K562 (cell line): ENCODE measurements around the gene ANKRD13D. TPM values are rescaled to one million over a fixed set of nuclear protein-coding genes. Genes with fewer than 3 reads are reported as not detected.

Experiments
- ATAC-seq: fragments of 200-7000 bp; cut with Tn5 transposase; 3 replicates; pipeline ENCODE4 v1.9.1; 2020; ENCODE audit warnings: moderate library complexity
- BruUV-seq: library from RNA; stranded (reverse); fragments of 400-500 nt; replicated peaks from 2 replicates; lab custom pipeline; 2021; lab: Mats Ljungman, UMichigan
- CTCF ChIA-PET: fragments of 300-600 bp; formaldehyde crosslinking; extraction: SDS; loops from one replicate; lab custom pipeline; 2021; ENCODE audit warnings: low intra/inter-chr PET ratio; lab: Yijun Ruan, JAX
- POLR2A ChIA-PET: fragments of 300-600, 350-650 bp; sonication (Branson Sonifier 250); formaldehyde crosslinking; extraction: SDS; loops from one replicate; lab custom pipeline; 2021; ENCODE audit warnings: antibody characterized with exemption, inconsistent platforms; lab: Yijun Ruan, JAX
- DNase-seq, 4 experiments: peaks; one replicate each; pipeline versions ENCODE4 v3.0.0 to v3.0.0-alpha.2; 2011 to 2018; ENCODE audit warnings: low spot score in 3 of 4, mixed read lengths in 3 of 4; ENCODE audit errors: extremely low read depth in 1 of 4
- FAIRE-seq: peaks from 2 replicates; lab custom pipeline; 2011; peaks lifted over from hg19 to GRCh38; lab: Jason Lieb, UNC
- H2AFZ ChIP-seq: 2 replicates; pipeline ENCODE4 v1.6.0; 2011; ENCODE audit warnings: low read depth, low read length, control low read depth, inconsistent platforms
- H3K27ac ChIP-seq: fragments of 200-600 bp; 3 replicates; pipeline ENCODE4 v1.8.0; 2011; ENCODE audit warnings: low read depth, mild to moderate bottlenecking, control low read depth, inconsistent platforms, low read length, moderate library complexity, mixed read lengths; ENCODE audit errors: extremely low read depth
- H3K27me3 ChIP-seq, 2 experiments: fragments of 300-600 bp in 1 of 2; 2 replicates in 1 of 2; 3 replicates in 1 of 2; pipeline versions ENCODE4 v1.6.0 to v1.8.0; 2011; ENCODE audit warnings: inconsistent platforms in 2 of 2, low read length in 2 of 2, mild to moderate bottlenecking in 1 of 2, mixed read lengths in 1 of 2, moderate library complexity in 1 of 2; ENCODE audit not compliant: control insufficient read depth in 2 of 2, insufficient read depth in 2 of 2
- H3K36me3 ChIP-seq: fragments of 300-600 bp; 3 replicates; pipeline ENCODE4 v1.8.0; 2011; ENCODE audit warnings: mild to moderate bottlenecking, low read length, inconsistent platforms; ENCODE audit not compliant: control insufficient read depth, insufficient read depth
- H3K4me1 ChIP-seq, 2 experiments: fragments of 200-600 bp in 1 of 2; replicated peaks in 1 of 2; 2 replicates in 1 of 2; 3 replicates in 1 of 2; pipeline versions ENCODE4 v1.5.1 to v1.8.0; 2011; ENCODE audit warnings: inconsistent platforms in 2 of 2, low read length in 2 of 2, mild to moderate bottlenecking in 1 of 2, mixed read lengths in 1 of 2, moderate library complexity in 1 of 2; ENCODE audit not compliant: control insufficient read depth in 2 of 2, insufficient read depth in 2 of 2
- H3K4me2 ChIP-seq: 2 replicates; pipeline ENCODE4 v1.6.1; 2011; ENCODE audit warnings: low read length, control low read depth, inconsistent platforms, mixed read lengths; ENCODE audit not compliant: insufficient read depth
- H3K4me3 ChIP-seq: fragments of 200-600 bp; sonication (generic), shearing (Covaris generic); 2 replicates; pipeline ENCODE4 v1.5.1; 2016; ENCODE audit warnings: control low read depth, inconsistent platforms
- H3K79me2 ChIP-seq: fragments of 200-600 bp; 3 replicates; pipeline ENCODE4 v1.8.0; 2011; ENCODE audit warnings: low read length, inconsistent platforms; ENCODE audit not compliant: control insufficient read depth, insufficient read depth
- H3K9ac ChIP-seq, 2 experiments: 2 replicates each; pipeline versions ENCODE4 v1.6.0 to v1.6.1; 2011; ENCODE audit warnings: low read depth in 2 of 2, low read length in 2 of 2, control low read depth in 1 of 2, inconsistent platforms in 1 of 2, mild to moderate bottlenecking in 1 of 2, mixed read lengths in 1 of 2; ENCODE audit not compliant: insufficient read depth in 1 of 2
- H3K9me1 ChIP-seq: one replicate; pipeline ENCODE4 v1.6.0; 2011; ENCODE audit warnings: inconsistent platforms, mild to moderate bottlenecking, low read length, moderate library complexity; ENCODE audit not compliant: control insufficient read depth, insufficient read depth
- H3K9me3 ChIP-seq: replicated peaks from 2 replicates; pipeline ENCODE4 v1.5.1; 2011; ENCODE audit warnings: low read depth, low read length, inconsistent platforms; ENCODE audit not compliant: control insufficient read depth, insufficient read depth
- H4K20me1 ChIP-seq: replicated peaks from 2 replicates; pipeline ENCODE4 v1.6.1; 2011; ENCODE audit warnings: low read length, inconsistent platforms, mixed read lengths; ENCODE audit not compliant: control insufficient read depth, insufficient read depth
- POLR2G ChIP-seq: fragments of 200-400 bp; formaldehyde crosslinking; IDR thresholded peaks from 2 replicates; pipeline ENCODE4 v1.6.1; 2017; ENCODE audit warnings: low read depth, mild to moderate bottlenecking, antibody characterized with exemption, low read length, moderate library complexity
- ZNF609 ChIP-seq: sonication (generic); formaldehyde crosslinking; IDR thresholded peaks from 2 replicates; pipeline ENCODE4 v1.8.1; 2023; ENCODE audit warnings: missing genetic modification reagents, mild to moderate bottlenecking, borderline replicate concordance
- WGBS: fragments of 100-300 bp; shearing (Covaris generic); methylation state at CpG from one replicate; pipeline ENCODE4 v1.1.6; 2016; ENCODE audit warnings: low coverage, mixed read lengths; ENCODE audit not compliant: insufficient coverage; ENCODE audit errors: missing lambda C conversion rate; 5-methylcytosine and 5-hydroxymethylcytosine counted together
- in situ Hi-C: fragments of 300-500 bp; cut with MboI; formaldehyde crosslinking; loops from 4 replicates; pipeline ENCODE4 v1.15.0; 2018; ENCODE audit warnings: inconsistent platforms, mixed read lengths
- intact Hi-C: fragments of 100-400 bp; cut with micrococcal nuclease; formaldehyde crosslinking; loops from 2 replicates; pipeline ENCODE4 v1.14.2; 2022
- polyA plus RNA-seq, 8 experiments: library from polyadenylated mRNA; depleted of rRNA in 4 of 8; stranded (reverse) in 5 of 8; unstranded in 3 of 8; fragments of >200 nt; fragmentation: Nextera tagmentation in 2 of 8; fragmentation: Illumina TruSeq in 1 of 8; extraction: Ambion mirVana in 2 of 8; extraction: Trizol in 1 of 8; gene quantifications; 2 replicates each; pipeline versions ENCODE4 v1.2.1 to v1.2.3, GENCODE V29; 2011 to 2014; ENCODE audit warnings: inconsistent platforms in 1 of 8, missing spikeins in 1 of 8
- total RNA-seq, 7 experiments: library from RNA; depleted of rRNA in 6 of 7; stranded (reverse); fragments of >200 nt in 6 of 7; fragmentation: Illumina TruSeq in 2 of 7; extraction: Trizol in 2 of 7; gene quantifications; 2 replicates each; pipeline versions ENCODE4 v1.2.1 to v1.2.3, GENCODE V29; 2011 to 2021; ENCODE audit warnings: low replicate concordance in 1 of 7

Gene ANKRD13D
- total and polyA plus RNA-seq, 9 of the 15 experiments (the other 6 are each of a cell fraction or from before 2014, with no cell fraction given): 0.94 to 40.9 (median 22.4) TPM

GRCh38 chr11:67272327-67273259 lies 16.5 kb upstream of the ANKRD13D start:
- peaks cover 44 to 90% of the 10 kb centered on the region in 2 experiments for H3K4me1 ChIP-seq
- POLR2A ChIA-PET: interaction anchor here (1.7 kb wide), 1 partner anchor 16 kb away, joined by 11 read pairs; no protein-coding TSS in a partner anchor

More at GRCh38 chr11:67272327-67273259, 16.5 kb upstream of the ANKRD13D start:
- DNase-seq (no peak), FAIRE-seq (no peak), ATAC-seq (no peak)
- H4K20me1 ChIP-seq: peaks cover 20% of the 10 kb centered on the region; the same call in 1 of the 2 replicates
- 93% methylated on average over 21 of the region's 23 CpGs for WGBS
- H2AFZ ChIP-seq: no peak overlapping the region
- CTCF ChIA-PET: no interaction called here
- no peaks in the 10 kb centered on the region for H3K27me3 ChIP-seq
- H3K9me3 ChIP-seq: no peaks in the 10 kb centered on the region
- peaks cover 82% of the 10 kb centered on the region; the same call in 2 of the 3 replicates for H3K36me3 ChIP-seq
- peaks cover 97% of the 10 kb centered on the region for H3K79me2 ChIP-seq
- H3K27ac ChIP-seq: no peak overlapping the region
- no peak overlapping the region for H3K4me2 ChIP-seq
- BruUV-seq: no TSS peak
- H3K9ac ChIP-seq: peak overlapping the region in 1 of 2 experiments; percentile 70; a peak in 2 of 4 replicates
- peaks cover 4% of the 10 kb centered on the region for H3K9me1 ChIP-seq
- no peak overlapping the region for H3K4me3 ChIP-seq
- in situ Hi-C loops: no loop called here
- intact Hi-C loops: no loop called here
- no peak for TF ChIP-seq ZNF609
- TF ChIP-seq POLR2G: 0 out of 2 replicates have a peak, but pooled peaks have one; percentile 8
- TF ChIP-seq, all 486 proteins: peak for 1
